ENCODE data around the gene JPH3. TPM values are rescaled to one million over a fixed set of nuclear protein-coding genes. Genes with fewer than 3 reads are reported as not detected.

JPH3 gene
- total RNA-seq, 1 donor from 2014 or later, result 0.16 TPM

DNA sequence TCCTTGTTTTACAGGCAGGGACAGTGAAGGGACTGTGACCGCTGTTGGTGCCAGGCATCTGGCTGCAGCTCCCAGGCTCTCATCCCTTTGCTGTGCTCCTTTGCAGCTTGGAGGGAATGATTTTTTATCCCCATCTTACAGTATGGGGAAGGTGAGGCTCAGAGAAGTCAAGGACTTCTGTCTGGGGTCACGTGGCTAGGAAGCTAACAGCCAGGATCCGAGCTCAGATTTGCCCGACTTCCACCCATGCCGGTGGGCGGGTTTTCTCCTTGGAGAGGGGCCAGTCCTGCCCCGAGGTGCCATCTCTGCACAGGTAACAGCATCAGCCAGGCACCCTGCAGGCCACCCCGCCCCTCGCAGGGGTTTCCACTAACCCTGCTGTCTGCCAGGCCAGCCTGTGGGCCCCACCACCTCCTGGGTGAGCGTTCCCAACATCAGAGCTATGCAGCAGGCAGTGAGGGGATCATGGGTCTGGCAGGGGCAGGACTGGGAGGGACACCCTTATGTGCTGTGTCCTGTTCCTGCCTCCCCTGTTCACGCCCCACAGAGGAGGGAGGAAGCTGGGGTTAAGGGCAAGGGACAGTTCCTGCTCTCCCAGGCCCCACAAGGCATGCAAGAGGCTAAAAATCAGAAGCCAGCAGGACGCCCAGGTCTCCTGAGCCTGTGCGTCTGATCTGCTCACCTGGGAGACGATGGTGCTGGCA is 25.4 kb downstream of the JPH3 start:
- Mint-ChIP-seq H3K4me1 (ENCODE audit: low read depth) (no peaks in the 10 kb centered on the region), H3K27me3 (ENCODE audit: low read depth) (peaks cover 7% of the 10 kb centered on the region), H3K4me3 (ENCODE audit: low read depth) (no peak overlapping the region), H3K36me3 (ENCODE audit: low read depth) (no peaks in the 10 kb centered on the region), H3K9me3 (no peaks in the 10 kb centered on the region), H3K27ac (no peak overlapping the region)
- intact Hi-C loops (cut with micrococcal nuclease), result no loop called here
- DNase-seq (ENCODE audit: low spot score), result no peak

DNA sequence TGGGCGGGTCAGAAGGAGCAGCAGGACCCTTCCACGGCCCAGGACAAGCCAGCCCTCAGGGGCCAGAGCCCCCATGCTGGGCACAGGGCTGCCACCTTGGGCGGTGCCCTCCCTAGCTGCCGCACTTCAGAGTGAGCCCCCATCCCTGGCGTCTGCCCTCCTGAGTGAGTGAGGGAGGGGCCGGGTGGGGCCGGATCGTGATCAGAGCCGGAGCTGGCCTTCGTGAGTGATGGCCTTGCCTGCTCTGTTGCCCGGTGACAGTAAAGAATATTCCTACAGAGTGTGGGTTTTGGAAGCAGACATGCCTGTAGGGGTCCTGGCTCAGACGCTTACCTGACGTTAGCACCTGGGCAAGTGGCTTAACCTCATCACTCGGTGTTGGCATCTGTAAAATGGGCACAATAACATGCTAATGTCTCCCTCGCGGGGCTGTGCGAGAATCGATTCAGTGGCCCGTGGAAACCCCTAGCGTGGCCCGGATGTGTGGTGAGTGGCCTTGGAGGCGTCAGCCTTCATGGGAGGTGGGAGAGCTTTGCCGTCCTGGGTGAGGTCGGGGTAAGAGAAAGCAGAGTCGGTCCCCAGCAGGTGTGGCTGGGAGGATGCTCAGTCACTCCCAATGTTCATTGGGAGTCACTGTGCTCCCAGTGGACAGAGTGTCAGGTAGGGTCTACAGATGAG is 26.1 kb downstream of the JPH3 start:
- intact Hi-C loops (cut with micrococcal nuclease), result no loop called here
- Mint-ChIP-seq H3K4me3 (ENCODE audit: low read depth) (no peak overlapping the region), H3K4me1 (ENCODE audit: low read depth) (no peaks in the 10 kb centered on the region), H3K27ac (no peak overlapping the region), H3K9me3 (no peaks in the 10 kb centered on the region), H3K36me3 (ENCODE audit: low read depth) (no peaks in the 10 kb centered on the region), H3K27me3 (ENCODE audit: low read depth) (peaks cover 8% of the 10 kb centered on the region)
- DNase-seq (ENCODE audit: low spot score), result no peak

- intact Hi-C loops (cut with micrococcal nuclease), result no loop called here
- Mint-ChIP-seq H3K27me3 (ENCODE audit: low read depth) (peaks cover 8% of the 10 kb centered on the region), H3K9me3 (no peaks in the 10 kb centered on the region), H3K36me3 (ENCODE audit: low read depth) (no peaks in the 10 kb centered on the region), H3K27ac (no peak overlapping the region), H3K4me1 (ENCODE audit: low read depth) (no peaks in the 10 kb centered on the region), H3K4me3 (ENCODE audit: low read depth) (no peak overlapping the region)
- DNase-seq (ENCODE audit: low spot score), result no peak
Observed at GRCh38 chr16:87628940-87629339, 26.6 kb downstream of the JPH3 start.

- Mint-ChIP-seq H3K4me3 (ENCODE audit: low read depth) (no peak overlapping the region), H3K36me3 (ENCODE audit: low read depth) (no peaks in the 10 kb centered on the region), H3K27ac (no peak overlapping the region), H3K9me3 (no peaks in the 10 kb centered on the region), H3K4me1 (ENCODE audit: low read depth) (peaks cover 3% of the 10 kb centered on the region), H3K27me3 (ENCODE audit: low read depth) (peaks cover 8% of the 10 kb centered on the region)
- intact Hi-C loops (cut with micrococcal nuclease), result loop anchor here (10.0 kb wide), 1 partner anchor 306 kb away; no protein-coding TSS in a partner anchor
- DNase-seq (ENCODE audit: low spot score), result no peak
Observed at GRCh38 chr16:87631067-87631466, 28.8 kb downstream of the JPH3 start.

GRCh38 chr16:87634411-87634810 is 32.1 kb downstream of the JPH3 start:
- Mint-ChIP-seq H3K4me1 (ENCODE audit: low read depth) (peaks cover 7% of the 10 kb centered on the region), H3K27me3 (ENCODE audit: low read depth) (peaks cover 10% of the 10 kb centered on the region), H3K36me3 (ENCODE audit: low read depth) (no peaks in the 10 kb centered on the region), H3K4me3 (ENCODE audit: low read depth) (no peak overlapping the region), H3K9me3 (no peaks in the 10 kb centered on the region), H3K27ac (no peak overlapping the region)
- intact Hi-C loops (cut with micrococcal nuclease), result loop anchor here (10.0 kb wide), 1 partner anchor 310 kb away; no protein-coding TSS in a partner anchor
- no peak for DNase-seq (ENCODE audit: low spot score)

- no peaks in the 10 kb centered on the region for H3K9me3 Mint-ChIP-seq
- peak overlapping the region; percentile 23 for H3K4me3 Mint-ChIP-seq (ENCODE audit: low read depth)
- H3K27ac Mint-ChIP-seq, result no peak overlapping the region
- intact Hi-C loops (cut with micrococcal nuclease), result loop anchor here (5.0 to 10.0 kb wide), 3 partner anchors 83 to 311 kb away; no protein-coding TSS in a partner anchor
- H3K27me3 Mint-ChIP-seq (ENCODE audit: low read depth), result peaks cover 10% of the 10 kb centered on the region
- DNase-seq (ENCODE audit: low spot score), result peak; percentile 30
- H3K36me3 Mint-ChIP-seq (ENCODE audit: low read depth), result no peaks in the 10 kb centered on the region
- peaks cover 7% of the 10 kb centered on the region for H3K4me1 Mint-ChIP-seq (ENCODE audit: low read depth)
Observed at GRCh38 chr16:87635541-87636049, 33.3 kb downstream of the JPH3 start.

DNA sequence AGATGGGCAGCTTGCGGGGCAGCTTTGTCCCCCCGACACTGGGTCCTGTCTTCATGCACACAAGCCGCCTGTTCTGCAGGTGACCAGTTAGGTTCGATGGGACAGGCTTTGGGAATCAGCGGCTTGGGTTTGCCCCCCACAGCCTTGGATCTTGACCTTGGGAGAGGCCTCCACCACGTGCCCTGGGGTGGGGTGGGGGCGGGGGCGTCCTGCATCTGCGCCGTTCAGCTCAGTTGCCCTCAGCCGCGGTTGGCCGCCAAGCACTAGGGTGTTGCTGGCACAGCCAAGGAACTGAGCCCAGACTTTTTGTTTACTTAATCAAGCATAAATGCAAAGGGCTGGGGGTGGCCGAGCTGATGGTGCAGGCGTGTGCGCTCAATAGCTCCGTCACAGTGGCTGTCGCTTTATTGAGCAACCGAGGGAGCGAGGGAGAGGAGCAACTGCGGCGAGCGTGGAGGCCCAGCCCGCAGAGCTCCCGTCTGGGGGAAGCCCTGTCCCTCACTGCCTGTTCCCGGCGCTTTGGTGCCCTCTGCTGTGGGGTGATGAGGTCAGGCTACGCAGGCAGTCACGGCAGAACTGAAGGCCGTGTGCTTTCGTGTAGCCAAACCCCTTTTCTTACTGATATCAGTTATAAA is 33.9 kb downstream of the JPH3 start:
- Mint-ChIP-seq H3K36me3 (ENCODE audit: low read depth) (no peaks in the 10 kb centered on the region), H3K4me1 (ENCODE audit: low read depth) (peaks cover 7% of the 10 kb centered on the region), H3K27me3 (ENCODE audit: low read depth) (peaks cover 10% of the 10 kb centered on the region), H3K9me3 (no peaks in the 10 kb centered on the region), H3K4me3 (ENCODE audit: low read depth) (peak overlapping the region; percentile 30), H3K27ac (no peak overlapping the region)
- intact Hi-C loops (cut with micrococcal nuclease), result loop anchor here (5.0 to 10.0 kb wide), 3 partner anchors 84 to 311 kb away; no protein-coding TSS in a partner anchor
- peak; percentile 62 for DNase-seq (ENCODE audit: low spot score)

DNA sequence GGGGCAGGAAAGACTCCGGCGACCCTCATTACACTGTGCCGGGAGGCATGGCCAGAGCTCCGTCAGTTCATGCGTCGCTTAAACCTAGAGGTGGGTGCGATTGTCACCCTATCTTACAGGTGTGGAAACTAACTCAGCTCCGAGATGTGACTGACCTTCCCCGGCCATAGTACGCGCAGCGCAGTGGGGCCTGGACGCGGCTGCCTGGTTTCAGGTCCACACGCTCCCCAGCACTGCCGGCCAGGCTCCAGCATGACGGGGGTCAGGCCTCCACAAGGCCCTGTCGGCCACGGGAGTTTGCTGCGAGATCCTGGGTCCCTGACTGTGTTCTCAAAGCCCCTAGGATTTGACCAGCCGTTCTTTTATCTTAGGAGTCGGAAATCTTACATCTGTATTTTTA is 34.4 kb downstream of the JPH3 start:
- Mint-ChIP-seq H3K9me3 (no peaks in the 10 kb centered on the region), H3K27ac (no peak overlapping the region), H3K27me3 (ENCODE audit: low read depth) (peaks cover 10% of the 10 kb centered on the region), H3K4me3 (ENCODE audit: low read depth) (no peak overlapping the region), H3K36me3 (ENCODE audit: low read depth) (no peaks in the 10 kb centered on the region), H3K4me1 (ENCODE audit: low read depth) (peaks cover 7% of the 10 kb centered on the region)
- intact Hi-C loops (cut with micrococcal nuclease), result loop anchor here (5.0 to 10.0 kb wide), 3 partner anchors 84 to 312 kb away; no protein-coding TSS in a partner anchor
- DNase-seq (ENCODE audit: low spot score), result no peak

GRCh38 chr16:87637357-87637756 is 35.0 kb downstream of the JPH3 start:
- H3K4me1 Mint-ChIP-seq (ENCODE audit: low read depth), result peaks cover 7% of the 10 kb centered on the region
- no peaks in the 10 kb centered on the region for H3K36me3 Mint-ChIP-seq (ENCODE audit: low read depth)
- no peak overlapping the region for H3K27ac Mint-ChIP-seq
- DNase-seq (ENCODE audit: low spot score), result no peak
- intact Hi-C loops (cut with micrococcal nuclease), result loop anchor here (5.0 to 10.0 kb wide), 3 partner anchors 85 to 313 kb away; no protein-coding TSS in a partner anchor
- H3K9me3 Mint-ChIP-seq, result no peaks in the 10 kb centered on the region
- H3K27me3 Mint-ChIP-seq (ENCODE audit: low read depth), result peaks cover 4% of the 10 kb centered on the region
- no peak overlapping the region for H3K4me3 Mint-ChIP-seq (ENCODE audit: low read depth)

DNA sequence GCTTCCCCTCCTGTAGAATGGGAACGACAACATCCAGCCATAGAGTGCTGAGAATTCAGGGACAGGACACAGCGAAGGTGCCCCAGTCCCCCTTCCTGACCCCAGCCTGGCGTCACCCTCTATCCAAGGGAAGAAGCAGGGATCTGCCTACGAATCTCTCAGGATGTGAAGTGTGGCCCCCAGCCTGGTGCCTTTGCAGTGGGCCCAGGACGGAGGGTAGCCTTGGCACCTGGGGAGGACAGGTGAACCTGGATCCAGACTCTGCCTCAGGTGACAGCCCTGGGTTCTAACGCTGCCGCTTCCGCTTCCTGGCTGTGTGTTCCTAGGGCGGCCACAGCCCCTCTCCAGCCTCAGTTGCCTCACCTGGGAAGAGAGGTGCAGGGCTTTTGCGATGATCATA is 36.4 kb downstream of the JPH3 start:
- Mint-ChIP-seq H3K27me3 (ENCODE audit: low read depth) (peaks cover 2% of the 10 kb centered on the region), H3K36me3 (ENCODE audit: low read depth) (no peaks in the 10 kb centered on the region), H3K4me3 (ENCODE audit: low read depth) (no peak overlapping the region), H3K9me3 (no peaks in the 10 kb centered on the region), H3K27ac (no peak overlapping the region), H3K4me1 (ENCODE audit: low read depth) (peaks cover 7% of the 10 kb centered on the region)
- no peak for DNase-seq (ENCODE audit: low spot score)
- intact Hi-C loops (cut with micrococcal nuclease), result loop anchor here (5.0 to 10.0 kb wide), 3 partner anchors 86 to 314 kb away; no protein-coding TSS in a partner anchor

GRCh38 chr16:87641721-87642120 is 39.4 kb downstream of the JPH3 start:
- intact Hi-C loops (cut with micrococcal nuclease), result no loop called here
- Mint-ChIP-seq H3K4me1 (ENCODE audit: low read depth) (no peaks in the 10 kb centered on the region), H3K27me3 (ENCODE audit: low read depth) (peaks cover 4% of the 10 kb centered on the region), H3K4me3 (ENCODE audit: low read depth) (no peak overlapping the region), H3K9me3 (no peaks in the 10 kb centered on the region), H3K27ac (no peak overlapping the region), H3K36me3 (ENCODE audit: low read depth) (no peaks in the 10 kb centered on the region)
- DNase-seq (ENCODE audit: low spot score), result no peak

DNA sequence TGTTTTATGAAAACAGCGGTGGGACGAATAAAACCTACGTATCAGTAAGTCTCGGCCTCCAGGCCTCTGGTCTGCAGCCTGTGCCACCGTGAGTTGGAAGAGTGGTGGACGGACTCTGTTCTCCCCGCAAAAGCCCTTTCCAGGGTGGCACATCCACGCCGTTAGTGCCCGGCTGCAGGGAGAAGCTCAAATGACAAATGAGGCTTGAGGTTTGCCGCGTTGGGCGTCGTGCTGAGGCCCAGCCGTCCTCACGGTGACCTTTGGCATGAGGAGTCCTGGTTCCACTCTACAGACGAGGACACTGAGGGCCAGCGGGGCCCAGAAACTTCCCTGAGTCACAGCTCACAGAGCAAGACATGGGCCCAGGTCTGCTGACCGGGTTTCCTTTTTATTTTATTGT is 40.2 kb downstream of the JPH3 start:
- Mint-ChIP-seq H3K4me3 (ENCODE audit: low read depth) (no peak overlapping the region), H3K27me3 (ENCODE audit: low read depth) (peaks cover 2% of the 10 kb centered on the region), H3K4me1 (ENCODE audit: low read depth) (no peaks in the 10 kb centered on the region), H3K9me3 (no peaks in the 10 kb centered on the region), H3K36me3 (ENCODE audit: low read depth) (no peaks in the 10 kb centered on the region), H3K27ac (no peak overlapping the region)
- DNase-seq (ENCODE audit: low spot score), result no peak
- intact Hi-C loops (cut with micrococcal nuclease), result no loop called here

All from activated T-helper 2 cell treated with anti-CD3 and anti-CD28 coated beads, Interferon-gamma antibody, Interleukin-2, Interleukin-4, amounts not matched to agents 10 μg/mL and 5 μg/mL and 100 μg/mL, durations not matched to agents 14 hours and 24 hours and 36 hours (primary cell).